Left colon (tissue), 2 donors: ENCODE results near the gene CRYL1. TPM values are rescaled to one million over a fixed set of nuclear protein-coding genes. Genes with fewer than 3 reads are reported as not detected.

Experiments
- ATAC-seq: fragments of 200-7000 bp; cut with Tn5 transposase; one replicate; pipeline ENCODE4 v1.9.1; 2020; ENCODE audit warnings: mild to moderate bottlenecking, moderate library complexity
- DNase-seq, 2 donors: peaks; one replicate each; pipeline ENCODE4 v3.0.0-alpha.2; 2020
- intact Hi-C, 2 donors: fragments of 100-400 bp; cut with DNase I in 1 of 2; cut with micrococcal nuclease in 1 of 2; formaldehyde crosslinking; loops; one replicate each; pipeline versions ENCODE4 v1.11.2 to v1.14.0; 2022; cut with DNase I, micrococcal nuclease
- total RNA-seq, 2 donors: library from RNA; stranded (reverse); fragmentation: NEBNext Ultra II Directional; extraction: Animal tissue kit (Norgen Biotek cat#: 25700); gene quantifications; one replicate each; pipeline ENCODE4 v1.2.1, GENCODE V29; 2021
- donor health status: DM: no; HTN: no; CAD: no.
- donor health status: DM: yes; HTN: yes; CAD: no.

Gene CRYL1
- total RNA-seq, 2 donors from 2014 or later: 115 to 128 TPM

GRCh38 chr13:20412691-20413355 lies 112.8 kb downstream of the CRYL1 start:
- no peak for ATAC-seq
- DNase-seq: no peak
- intact Hi-C loops: no loop called here

GRCh38 chr13:20411638-20412342 lies 113.9 kb downstream of the CRYL1 start:
- intact Hi-C loops: no loop called here
- DNase-seq (no peak), ATAC-seq (no peak)

- intact Hi-C loops: no loop called here
- ATAC-seq (no peak), DNase-seq (no peak)
Observed at GRCh38 chr13:20410726-20411125, 114.9 kb downstream of the CRYL1 start.

GRCh38 chr13:20408181-20408580 lies 117.5 kb downstream of the CRYL1 start:
- intact Hi-C loops: no loop called here
- DNase-seq (no peak), ATAC-seq (no peak)

- ATAC-seq: no peak
- DNase-seq: no peak
- intact Hi-C loops: no loop called here
Observed at GRCh38 chr13:20407759-20408158, 117.9 kb downstream of the CRYL1 start.

GRCh38 chr13:20405691-20406090 lies 120.0 kb downstream of the CRYL1 start:
- DNase-seq (no peak), ATAC-seq (no peak)
- intact Hi-C loops: no loop called here

GRCh38 chr13:20404488-20405222 lies 121.0 kb downstream of the CRYL1 start:
- ATAC-seq: no peak
- intact Hi-C loops: no loop called here

GRCh38 chr13:20403826-20404225 lies 121.8 kb downstream of the CRYL1 start:
- no peak for DNase-seq
- no peak for ATAC-seq
- intact Hi-C loops: no loop called here

More at GRCh38 chr13:20404488-20405222, 121.0 kb downstream of the CRYL1 start:
- DNase-seq: no peak

GRCh38 chr13:20402881-20403280 lies 122.8 kb downstream of the CRYL1 start:
- ATAC-seq (no peak), DNase-seq (no peak)
- intact Hi-C loops: no loop called here

GRCh38 chr13:20401931-20402856 lies 123.5 kb downstream of the CRYL1 start:
- intact Hi-C loops: no loop called here
- no peak for DNase-seq
- ATAC-seq: no peak

GRCh38 chr13:20401531-20401930 lies 124.1 kb downstream of the CRYL1 start:
- DNase-seq: no peak
- intact Hi-C loops: no loop called here

GRCh38 chr13:20400774-20401173 lies 124.9 kb downstream of the CRYL1 start:
- no peak for ATAC-seq
- DNase-seq: no peak
- intact Hi-C loops: no loop called here

More at GRCh38 chr13:20401531-20401930, 124.1 kb downstream of the CRYL1 start:
- ATAC-seq: no peak

- DNase-seq: no peak
- ATAC-seq: no peak
- intact Hi-C loops: no loop called here
Observed at GRCh38 chr13:20399961-20400360, 125.7 kb downstream of the CRYL1 start.

- ATAC-seq (no peak), DNase-seq (no peak)
- intact Hi-C loops: no loop called here
Observed at GRCh38 chr13:20399515-20399914, 126.1 kb downstream of the CRYL1 start.

GRCh38 chr13:20398459-20398858 lies 127.2 kb downstream of the CRYL1 start:
- ATAC-seq (peak; percentile 90), DNase-seq (no peak)
- intact Hi-C loops: no loop called here

- ATAC-seq: no peak
- no peak for DNase-seq
- intact Hi-C loops: no loop called here
Observed at GRCh38 chr13:20397896-20398295, 127.8 kb downstream of the CRYL1 start.

GRCh38 chr13:20395061-20395916 lies 130.4 kb downstream of the CRYL1 start:
- intact Hi-C loops: no loop called here
- no peak for DNase-seq
- no peak for ATAC-seq

GRCh38 chr13:20394506-20394905 lies 131.2 kb downstream of the CRYL1 start:
- DNase-seq (no peak), ATAC-seq (no peak)
- intact Hi-C loops: no loop called here
